HepG2 (cell line): ENCODE data around the gene MBD5. TPM values are rescaled to one million over a fixed set of nuclear protein-coding genes. Genes with fewer than 3 reads are reported as not detected.

Experiments
- ARID2 ChIP-seq: sonication (generic); formaldehyde crosslinking; IDR thresholded peaks from 2 replicates; pipeline ENCODE4 v1.8.1; 2022; ENCODE audit warnings: mild to moderate bottlenecking, missing genetic modification reagents, borderline replicate concordance
- ATAD3A ChIP-seq: sonication (generic); formaldehyde crosslinking; IDR thresholded peaks from 2 replicates; pipeline ENCODE4 v1.4.0; 2020; ENCODE audit warnings: missing genetic modification reagents
- GLI4 ChIP-seq: sonication (generic); formaldehyde crosslinking; IDR thresholded peaks from 2 replicates; pipeline ENCODE4 v1.5.1; 2020; ENCODE audit warnings: missing genetic modification reagents, mild to moderate bottlenecking, moderate library complexity, borderline replicate concordance
- HIVEP1 ChIP-seq: sonication (generic); formaldehyde crosslinking; IDR thresholded peaks from 2 replicates; pipeline ENCODE4 v1.4.0; 2020; ENCODE audit warnings: mild to moderate bottlenecking, missing genetic modification reagents
- JUNB ChIP-seq: sonication (generic); formaldehyde crosslinking; IDR thresholded peaks from 2 replicates; pipeline ENCODE4 v1.8.0; 2022; ENCODE audit warnings: missing genetic modification reagents, mild to moderate bottlenecking, borderline replicate concordance
- MTA3 ChIP-seq: sonication (generic); formaldehyde crosslinking; IDR thresholded peaks from 2 replicates; pipeline ENCODE4 v1.4.0; 2020; ENCODE audit warnings: missing genetic modification reagents
- ZBTB42 ChIP-seq: sonication (generic); formaldehyde crosslinking; IDR thresholded peaks from 2 replicates; pipeline ENCODE4 v1.5.0; 2020; ENCODE audit warnings: mild to moderate bottlenecking, missing genetic modification reagents
- ZMYM2 ChIP-seq: sonication (generic); formaldehyde crosslinking; IDR thresholded peaks from 2 replicates; pipeline ENCODE4 v1.8.0; 2022; ENCODE audit warnings: mild to moderate bottlenecking, missing genetic modification reagents
- ZNF180 ChIP-seq: sonication (generic); formaldehyde crosslinking; IDR thresholded peaks from 2 replicates; pipeline ENCODE4 v1.4.0; 2020; ENCODE audit warnings: low read depth, missing genetic modification reagents, borderline replicate concordance
- ZNF3 ChIP-seq: IDR thresholded peaks from 2 replicates; pipeline ENCODE4 v1.7.0; 2017; ENCODE audit warnings: inconsistent platforms
- ZNF766 ChIP-seq: sonication (generic); formaldehyde crosslinking; IDR thresholded peaks from 2 replicates; pipeline ENCODE4 v1.5.0; 2020; ENCODE audit warnings: missing genetic modification reagents, borderline replicate concordance
- ZNF776 ChIP-seq: sonication (generic); formaldehyde crosslinking; IDR thresholded peaks from 2 replicates; pipeline ENCODE4 v1.4.0; 2020; ENCODE audit warnings: mild to moderate bottlenecking, missing genetic modification reagents
- ZSCAN9 ChIP-seq: IDR thresholded peaks from 2 replicates; pipeline ENCODE4 v1.6.1; 2016; ENCODE audit warnings: borderline replicate concordance
- polyA plus RNA-seq, 8 experiments: library from polyadenylated mRNA; depleted of rRNA in 3 of 8; stranded (reverse) in 7 of 8; unstranded in 1 of 8; fragments of >200 nt; fragmentation: Illumina TruSeq in 4 of 8; extraction: Trizol in 4 of 8; gene quantifications; 2 replicates each; pipeline versions ENCODE4 v1.2.1 to v1.2.3, GENCODE V29; 2011 to 2016; ENCODE audit warnings: low read depth in 4 of 8, missing spikeins in 1 of 8, mixed read lengths in 1 of 8; ENCODE audit not compliant: insufficient read depth in 1 of 8
- total RNA-seq, 5 experiments: library from RNA; depleted of rRNA; stranded (reverse); fragments of >200 nt; fragmentation: Illumina TruSeq; extraction: Trizol; gene quantifications; 2 replicates each; pipeline ENCODE4 v1.2.3, GENCODE V29; 2016; ENCODE audit warnings: low read depth in 1 of 5
- TF ChIP-seq, protein P1 (sequence below): sonication (generic); formaldehyde crosslinking; IDR thresholded peaks from 2 replicates; pipeline ENCODE4 v1.4.0; 2020; ENCODE audit warnings: missing genetic modification reagents, borderline replicate concordance
- TF ChIP-seq, protein P2 (sequence below): IDR thresholded peaks from 2 replicates; pipeline ENCODE4 v1.4.0; 2020; ENCODE audit warnings: mild to moderate bottlenecking, missing genetic modification reagents
- TF ChIP-seq, protein P3 (sequence below): sonication (generic); formaldehyde crosslinking; IDR thresholded peaks from 2 replicates; pipeline ENCODE4 v1.5.1; 2020; ENCODE audit warnings: missing genetic modification reagents, mild to moderate bottlenecking, borderline replicate concordance
- TF ChIP-seq, protein P4 (sequence below): sonication (generic); formaldehyde crosslinking; IDR thresholded peaks from 2 replicates; pipeline ENCODE4 v1.4.0; 2020; ENCODE audit warnings: low read depth, mild to moderate bottlenecking, missing genetic modification reagents
- TF ChIP-seq, protein P5 (sequence below): sonication (generic); formaldehyde crosslinking; IDR thresholded peaks from 2 replicates; pipeline ENCODE4 v1.5.1; 2020; ENCODE audit warnings: missing genetic modification reagents, mild to moderate bottlenecking, borderline replicate concordance

The MBD5 gene
- total and polyA plus RNA-seq, 2 of the 13 experiments (the other 11 are each of a cell fraction or from before 2014, with no cell fraction given) = 13.5 to 26.4 TPM

DNA sequence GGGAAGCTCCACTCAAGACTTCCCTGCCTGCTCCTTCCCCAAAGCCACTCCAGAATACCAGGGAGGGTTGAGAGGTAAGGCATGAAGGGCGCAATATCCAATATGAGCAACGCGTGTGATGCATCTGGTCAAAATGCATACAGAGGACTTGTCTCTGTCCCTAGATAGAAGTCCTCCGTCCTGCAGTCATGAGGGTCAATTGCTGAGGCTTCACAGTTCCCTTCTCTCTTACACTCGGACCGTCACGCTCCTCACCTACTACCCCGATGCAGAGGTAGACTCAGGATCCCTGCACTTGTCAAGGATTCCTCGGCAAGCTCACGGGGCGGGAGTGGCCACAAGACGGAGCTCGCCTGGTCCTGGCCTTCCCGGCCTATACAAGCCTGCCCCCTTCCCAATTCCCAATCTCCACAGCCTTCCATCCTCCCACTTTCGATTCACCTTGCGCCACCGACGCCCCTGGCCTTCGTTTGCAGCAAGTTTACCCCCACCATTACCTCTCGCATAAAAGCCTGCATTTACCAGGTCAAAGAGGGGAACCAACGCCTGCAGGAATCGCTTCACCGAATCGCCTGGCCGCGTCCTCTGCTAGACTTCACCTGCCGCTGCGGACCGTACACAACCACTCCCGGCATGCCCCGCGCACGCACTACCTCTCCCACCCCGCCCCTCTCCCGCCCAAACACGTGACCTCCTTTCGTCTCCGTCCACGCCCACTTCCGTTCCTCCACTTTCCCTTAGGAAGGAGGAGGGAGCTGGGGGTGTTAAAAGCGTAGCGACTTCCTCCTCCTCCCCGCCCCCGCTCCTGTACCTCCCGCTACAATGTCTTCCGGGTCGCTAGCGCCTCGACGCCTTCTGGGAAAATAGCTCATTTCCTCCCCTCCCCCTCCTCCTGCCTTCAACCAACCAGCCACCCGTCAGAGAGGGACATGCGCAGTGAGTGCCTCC is 506 bp upstream of the MBD5 start, which contains the start of gene ORC4 (continued):
- TF ChIP-seq, protein P1, sequence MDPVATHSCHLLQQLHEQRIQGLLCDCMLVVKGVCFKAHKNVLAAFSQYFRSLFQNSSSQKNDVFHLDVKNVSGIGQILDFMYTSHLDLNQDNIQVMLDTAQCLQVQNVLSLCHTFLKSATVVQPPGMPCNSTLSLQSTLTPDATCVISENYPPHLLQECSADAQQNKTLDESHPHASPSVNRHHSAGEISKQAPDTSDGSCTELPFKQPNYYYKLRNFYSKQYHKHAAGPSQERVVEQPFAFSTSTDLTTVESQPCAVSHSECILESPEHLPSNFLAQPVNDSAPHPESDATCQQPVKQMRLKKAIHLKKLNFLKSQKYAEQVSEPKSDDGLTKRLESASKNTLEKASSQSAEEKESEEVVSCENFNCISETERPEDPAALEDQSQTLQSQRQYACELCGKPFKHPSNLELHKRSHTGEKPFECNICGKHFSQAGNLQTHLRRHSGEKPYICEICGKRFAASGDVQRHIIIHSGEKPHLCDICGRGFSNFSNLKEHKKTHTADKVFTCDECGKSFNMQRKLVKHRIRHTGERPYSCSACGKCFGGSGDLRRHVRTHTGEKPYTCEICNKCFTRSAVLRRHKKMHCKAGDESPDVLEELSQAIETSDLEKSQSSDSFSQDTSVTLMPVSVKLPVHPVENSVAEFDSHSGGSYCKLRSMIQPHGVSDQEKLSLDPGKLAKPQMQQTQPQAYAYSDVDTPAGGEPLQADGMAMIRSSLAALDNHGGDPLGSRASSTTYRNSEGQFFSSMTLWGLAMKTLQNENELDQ = no peak
- TF ChIP-seq JUNB = peak; percentile 61
- no peak for TF ChIP-seq MTA3 (CRISPR knock-in tag)
- peak; percentile 83; the same call in 1 of the 2 replicates for TF ChIP-seq ZNF776 (CRISPR knock-in tag)
- TF ChIP-seq, protein P2, sequence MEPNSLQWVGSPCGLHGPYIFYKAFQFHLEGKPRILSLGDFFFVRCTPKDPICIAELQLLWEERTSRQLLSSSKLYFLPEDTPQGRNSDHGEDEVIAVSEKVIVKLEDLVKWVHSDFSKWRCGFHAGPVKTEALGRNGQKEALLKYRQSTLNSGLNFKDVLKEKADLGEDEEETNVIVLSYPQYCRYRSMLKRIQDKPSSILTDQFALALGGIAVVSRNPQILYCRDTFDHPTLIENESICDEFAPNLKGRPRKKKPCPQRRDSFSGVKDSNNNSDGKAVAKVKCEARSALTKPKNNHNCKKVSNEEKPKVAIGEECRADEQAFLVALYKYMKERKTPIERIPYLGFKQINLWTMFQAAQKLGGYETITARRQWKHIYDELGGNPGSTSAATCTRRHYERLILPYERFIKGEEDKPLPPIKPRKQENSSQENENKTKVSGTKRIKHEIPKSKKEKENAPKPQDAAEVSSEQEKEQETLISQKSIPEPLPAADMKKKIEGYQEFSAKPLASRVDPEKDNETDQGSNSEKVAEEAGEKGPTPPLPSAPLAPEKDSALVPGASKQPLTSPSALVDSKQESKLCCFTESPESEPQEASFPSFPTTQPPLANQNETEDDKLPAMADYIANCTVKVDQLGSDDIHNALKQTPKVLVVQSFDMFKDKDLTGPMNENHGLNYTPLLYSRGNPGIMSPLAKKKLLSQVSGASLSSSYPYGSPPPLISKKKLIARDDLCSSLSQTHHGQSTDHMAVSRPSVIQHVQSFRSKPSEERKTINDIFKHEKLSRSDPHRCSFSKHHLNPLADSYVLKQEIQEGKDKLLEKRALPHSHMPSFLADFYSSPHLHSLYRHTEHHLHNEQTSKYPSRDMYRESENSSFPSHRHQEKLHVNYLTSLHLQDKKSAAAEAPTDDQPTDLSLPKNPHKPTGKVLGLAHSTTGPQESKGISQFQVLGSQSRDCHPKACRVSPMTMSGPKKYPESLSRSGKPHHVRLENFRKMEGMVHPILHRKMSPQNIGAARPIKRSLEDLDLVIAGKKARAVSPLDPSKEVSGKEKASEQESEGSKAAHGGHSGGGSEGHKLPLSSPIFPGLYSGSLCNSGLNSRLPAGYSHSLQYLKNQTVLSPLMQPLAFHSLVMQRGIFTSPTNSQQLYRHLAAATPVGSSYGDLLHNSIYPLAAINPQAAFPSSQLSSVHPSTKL (CRISPR knock-in tag) = peak; percentile 86
- no peak; the same call in 1 of the 2 replicates for TF ChIP-seq ZBTB42 (CRISPR knock-in tag)
- peak; percentile 94; the same call in 1 of the 2 replicates for TF ChIP-seq ARID2 (CRISPR knock-in tag)
- TF ChIP-seq HIVEP1 (CRISPR knock-in tag) = peak; percentile 97
- TF ChIP-seq ZNF180 (CRISPR knock-in tag) = no peak
- TF ChIP-seq, protein P3, sequence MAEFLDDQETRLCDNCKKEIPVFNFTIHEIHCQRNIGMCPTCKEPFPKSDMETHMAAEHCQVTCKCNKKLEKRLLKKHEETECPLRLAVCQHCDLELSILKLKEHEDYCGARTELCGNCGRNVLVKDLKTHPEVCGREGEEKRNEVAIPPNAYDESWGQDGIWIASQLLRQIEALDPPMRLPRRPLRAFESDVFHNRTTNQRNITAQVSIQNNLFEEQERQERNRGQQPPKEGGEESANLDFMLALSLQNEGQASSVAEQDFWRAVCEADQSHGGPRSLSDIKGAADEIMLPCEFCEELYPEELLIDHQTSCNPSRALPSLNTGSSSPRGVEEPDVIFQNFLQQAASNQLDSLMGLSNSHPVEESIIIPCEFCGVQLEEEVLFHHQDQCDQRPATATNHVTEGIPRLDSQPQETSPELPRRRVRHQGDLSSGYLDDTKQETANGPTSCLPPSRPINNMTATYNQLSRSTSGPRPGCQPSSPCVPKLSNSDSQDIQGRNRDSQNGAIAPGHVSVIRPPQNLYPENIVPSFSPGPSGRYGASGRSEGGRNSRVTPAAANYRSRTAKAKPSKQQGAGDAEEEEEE (CRISPR knock-in tag) = no peak
- no peak for TF ChIP-seq ATAD3A (CRISPR knock-in tag)
- TF ChIP-seq ZNF766 = peak; percentile 96; the same call in 1 of the 2 replicates
- TF ChIP-seq ZSCAN9 (CRISPR knock-in tag) = peak; percentile 81
- TF ChIP-seq, protein P4, sequence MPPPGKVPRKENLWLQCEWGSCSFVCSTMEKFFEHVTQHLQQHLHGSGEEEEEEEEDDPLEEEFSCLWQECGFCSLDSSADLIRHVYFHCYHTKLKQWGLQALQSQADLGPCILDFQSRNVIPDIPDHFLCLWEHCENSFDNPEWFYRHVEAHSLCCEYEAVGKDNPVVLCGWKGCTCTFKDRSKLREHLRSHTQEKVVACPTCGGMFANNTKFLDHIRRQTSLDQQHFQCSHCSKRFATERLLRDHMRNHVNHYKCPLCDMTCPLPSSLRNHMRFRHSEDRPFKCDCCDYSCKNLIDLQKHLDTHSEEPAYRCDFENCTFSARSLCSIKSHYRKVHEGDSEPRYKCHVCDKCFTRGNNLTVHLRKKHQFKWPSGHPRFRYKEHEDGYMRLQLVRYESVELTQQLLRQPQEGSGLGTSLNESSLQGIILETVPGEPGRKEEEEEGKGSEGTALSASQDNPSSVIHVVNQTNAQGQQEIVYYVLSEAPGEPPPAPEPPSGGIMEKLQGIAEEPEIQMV = peak; percentile 99
- peak; percentile 20; the same call in 1 of the 2 replicates for TF ChIP-seq ZNF3 (CRISPR knock-in tag)
- peak; percentile 80; the same call in 1 of the 2 replicates for TF ChIP-seq ZMYM2 (CRISPR knock-in tag)
- TF ChIP-seq, protein P5, sequence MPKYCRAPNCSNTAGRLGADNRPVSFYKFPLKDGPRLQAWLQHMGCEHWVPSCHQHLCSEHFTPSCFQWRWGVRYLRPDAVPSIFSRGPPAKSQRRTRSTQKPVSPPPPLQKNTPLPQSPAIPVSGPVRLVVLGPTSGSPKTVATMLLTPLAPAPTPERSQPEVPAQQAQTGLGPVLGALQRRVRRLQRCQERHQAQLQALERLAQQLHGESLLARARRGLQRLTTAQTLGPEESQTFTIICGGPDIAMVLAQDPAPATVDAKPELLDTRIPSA (CRISPR knock-in tag) = no peak
- peak; percentile 62; the same call in 1 of the 2 replicates for TF ChIP-seq GLI4
